GM04504 (cell line): ENCODE measurements around the gene XPR1.

Experiments
- DNase-seq: peaks from one replicate; pipeline ENCODE4 v3.0.0-alpha.2; 2012; ENCODE audit warnings: low read depth

Gene XPR1

GRCh38 chr1:180615493-180616290, 16.1 kb upstream of the XPR1 start:
- DNase-seq = no peak

GRCh38 chr1:180616439-180616838, 15.4 kb upstream of the XPR1 start:
- DNase-seq = no peak

GRCh38 chr1:180617774-180618395, 13.9 kb upstream of the XPR1 start:
- DNase-seq = no peak

- DNase-seq = no peak
Observed at GRCh38 chr1:180620581-180620980, 11.2 kb upstream of the XPR1 start.

- DNase-seq = no peak
Observed at GRCh38 chr1:180622658-180623508, 8.9 kb upstream of the XPR1 start.

GRCh38 chr1:180623579-180624347, 8.1 kb upstream of the XPR1 start:
- DNase-seq = no peak

GRCh38 chr1:180626711-180627110, 5.1 kb upstream of the XPR1 start:
- no peak for DNase-seq

GRCh38 chr1:180627411-180627810, 4.4 kb upstream of the XPR1 start:
- no peak for DNase-seq

GRCh38 chr1:180628646-180629045, 3.2 kb upstream of the XPR1 start:
- DNase-seq = no peak

GRCh38 chr1:180630408-180631193, 1.2 kb upstream of the XPR1 start:
- no peak for DNase-seq

GRCh38 chr1:180631194-180631765, 542 bp upstream of the XPR1 start:
- DNase-seq = no peak

- DNase-seq = no peak
Observed at GRCh38 chr1:180632326-180633056, 669 bp downstream of the XPR1 start.

- DNase-seq = no peak
Observed at GRCh38 chr1:180633057-180634056, 1.5 kb downstream of the XPR1 start.

GRCh38 chr1:180636138-180636537, 4.3 kb downstream of the XPR1 start:
- DNase-seq = no peak

- DNase-seq = no peak
Observed at GRCh38 chr1:180639871-180640270, 8.0 kb downstream of the XPR1 start.

- no peak for DNase-seq
Observed at GRCh38 chr1:180640531-180640949, 8.7 kb downstream of the XPR1 start.

GRCh38 chr1:180641662-180642061, 9.8 kb downstream of the XPR1 start:
- DNase-seq = no peak

- DNase-seq = no peak
Observed at GRCh38 chr1:180642781-180643180, 11.0 kb downstream of the XPR1 start.

- no peak for DNase-seq
Observed at GRCh38 chr1:180643693-180644092, 11.9 kb downstream of the XPR1 start.
